ENCODE data around the gene FAM53A. TPM values are rescaled to one million over a fixed set of nuclear protein-coding genes. Genes with fewer than 3 reads are reported as not detected.

FAM53A gene
- total RNA-seq, 1 donor from 2014 or later: 1.8 TPM

GRCh38 chr4:1599491-1600210 is 84.5 kb downstream of the FAM53A start:
- H3K36me3 Mint-ChIP-seq (ENCODE audit: low read depth, unreplicated experiment): no peaks in the 10 kb centered on the region
- no peak for DNase-seq (ENCODE audit: low spot score)
- H3K9me3 Mint-ChIP-seq (ENCODE audit: unreplicated experiment): no peaks in the 10 kb centered on the region
- no peak for TF ChIP-seq CTCF (IDR thresholded peaks at IDR 0.05; ENCODE audit: unreplicated experiment)
- no peak overlapping the region for H3K27ac Mint-ChIP-seq (ENCODE audit: unreplicated experiment)
- H3K27me3 Mint-ChIP-seq (ENCODE audit: unreplicated experiment): peaks cover 3% of the 10 kb centered on the region
- no peak overlapping the region for H3K4me3 Mint-ChIP-seq (ENCODE audit: unreplicated experiment)
- peaks cover 2% of the 10 kb centered on the region for H3K4me1 Mint-ChIP-seq (ENCODE audit: unreplicated experiment)

DNA sequence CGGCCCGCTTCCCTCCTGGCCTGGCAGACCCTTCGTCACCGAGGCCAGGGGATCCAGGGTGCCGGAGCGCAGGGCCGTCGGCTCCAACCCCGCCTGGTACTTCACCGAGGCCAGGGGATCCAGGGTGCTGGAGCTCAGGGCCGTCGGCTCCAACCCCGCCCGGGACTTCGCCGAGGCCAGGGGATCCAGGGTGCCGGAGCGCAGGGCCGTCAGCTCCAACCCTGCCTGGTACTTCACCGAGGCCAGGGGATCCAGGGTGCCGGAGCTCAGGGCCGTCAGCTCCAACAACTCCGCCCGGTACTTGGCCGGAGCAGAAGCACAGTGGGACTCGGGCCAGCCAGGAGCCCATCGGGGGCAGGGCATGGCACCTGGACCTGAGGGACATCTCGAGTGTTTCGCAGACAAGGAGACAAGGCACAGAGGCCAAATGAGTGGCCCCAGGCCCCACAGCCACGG is 85.1 kb downstream of the FAM53A start:
- peaks cover 2% of the 10 kb centered on the region for H3K4me1 Mint-ChIP-seq (ENCODE audit: unreplicated experiment)
- H3K27me3 Mint-ChIP-seq (ENCODE audit: unreplicated experiment): peaks cover 3% of the 10 kb centered on the region
- H3K9me3 Mint-ChIP-seq (ENCODE audit: unreplicated experiment): no peaks in the 10 kb centered on the region
- no peak overlapping the region for H3K4me3 Mint-ChIP-seq (ENCODE audit: unreplicated experiment)
- DNase-seq (ENCODE audit: low spot score): no peak
- no peak for TF ChIP-seq CTCF (IDR thresholded peaks at IDR 0.05; ENCODE audit: unreplicated experiment)
- H3K27ac Mint-ChIP-seq (ENCODE audit: unreplicated experiment): no peak overlapping the region
- H3K36me3 Mint-ChIP-seq (ENCODE audit: low read depth, unreplicated experiment): no peaks in the 10 kb centered on the region

DNA sequence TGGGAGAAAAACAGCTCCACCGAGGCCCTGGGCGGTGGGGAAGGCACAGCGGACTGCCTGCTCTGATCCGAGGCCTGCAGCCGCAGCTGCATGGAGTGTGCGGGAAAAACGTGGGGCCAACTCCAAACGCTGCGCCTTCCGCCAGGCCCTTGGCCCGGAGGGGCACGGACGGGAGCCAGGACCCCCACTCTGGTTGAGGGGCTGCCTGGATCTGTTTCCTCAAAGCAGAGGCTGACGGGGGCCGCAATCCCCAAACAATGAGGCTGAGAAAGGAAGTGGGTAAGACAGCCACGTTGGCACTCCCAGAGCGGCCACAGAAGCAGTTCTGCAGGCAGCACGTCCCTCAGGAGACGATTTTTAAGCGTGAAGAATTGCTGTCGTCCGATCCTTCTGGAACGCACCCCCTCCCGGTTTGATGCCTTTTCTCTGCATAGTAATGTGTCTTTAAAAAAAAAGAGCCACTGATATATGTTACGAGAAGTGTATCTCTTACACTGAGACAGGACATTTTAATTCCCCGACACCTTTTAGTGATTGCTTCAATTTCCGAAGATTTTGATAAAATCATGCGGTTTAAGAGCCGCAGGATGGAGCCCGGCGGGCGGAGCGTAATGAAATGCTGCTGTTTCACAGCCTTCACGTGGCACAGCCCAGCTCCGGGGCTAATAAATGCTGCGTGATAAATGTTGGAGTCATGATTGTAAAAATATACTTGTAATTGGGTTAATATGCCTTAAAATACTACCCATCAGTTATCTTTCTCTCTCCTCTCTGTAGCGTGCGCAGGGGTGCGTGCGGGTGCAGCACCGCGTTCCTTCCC is 85.7 kb downstream of the FAM53A start:
- DNase-seq (ENCODE audit: low spot score): no peak

GRCh38 chr4:1597021-1597931 is 86.8 kb downstream of the FAM53A start:
- Mint-ChIP-seq H3K27me3 (ENCODE audit: unreplicated experiment) (peaks cover 6% of the 10 kb centered on the region), H3K36me3 (ENCODE audit: low read depth, unreplicated experiment) (no peaks in the 10 kb centered on the region), H3K4me1 (ENCODE audit: unreplicated experiment) (peaks cover 2% of the 10 kb centered on the region), H3K4me3 (ENCODE audit: unreplicated experiment) (no peak overlapping the region), H3K27ac (ENCODE audit: unreplicated experiment) (no peak overlapping the region), H3K9me3 (ENCODE audit: unreplicated experiment) (no peaks in the 10 kb centered on the region)
- no peak for DNase-seq (ENCODE audit: low spot score)
- no peak for TF ChIP-seq CTCF (IDR thresholded peaks at IDR 0.05; ENCODE audit: unreplicated experiment)

More for the DNA sequence above, 85.7 kb downstream of the FAM53A start:
- H3K27me3 Mint-ChIP-seq (ENCODE audit: unreplicated experiment): peaks cover 6% of the 10 kb centered on the region
- peaks cover 2% of the 10 kb centered on the region for H3K4me1 Mint-ChIP-seq (ENCODE audit: unreplicated experiment)
- no peaks in the 10 kb centered on the region for H3K36me3 Mint-ChIP-seq (ENCODE audit: low read depth, unreplicated experiment)
- no peak for TF ChIP-seq CTCF (IDR thresholded peaks at IDR 0.05; ENCODE audit: unreplicated experiment)
- H3K4me3 Mint-ChIP-seq (ENCODE audit: unreplicated experiment): no peak overlapping the region
- H3K9me3 Mint-ChIP-seq (ENCODE audit: unreplicated experiment): no peaks in the 10 kb centered on the region
- no peak overlapping the region for H3K27ac Mint-ChIP-seq (ENCODE audit: unreplicated experiment)
